Amniotic epithelial cell (primary cell): ENCODE measurements around the gene ZNF184.
A peak's percentile ranks its signal among the peaks of the same experiment; 100 is the strongest.
"Not testable (repeated sequence)": the region's sequence is repeated elsewhere in the genome, so short reads cannot be mapped to it uniquely, and the experiment has no call there.

Experiments
- DNase-seq: peaks from one replicate; pipeline ENCODE4 v3.0.0-alpha.2; 2010; ENCODE audit warnings: low read depth

Gene ZNF184

GRCh38 chr6:27424851-27425250, 48.1 kb downstream of the ZNF184 start:
- DNase-seq = not testable (repeated sequence)

GRCh38 chr6:27422651-27423332, 50.1 kb downstream of the ZNF184 start:
- no peak for DNase-seq

GRCh38 chr6:27419363-27419762, 53.5 kb downstream of the ZNF184 start:
- DNase-seq = no peak

GRCh38 chr6:27415898-27416297, 57.0 kb downstream of the ZNF184 start:
- no peak for DNase-seq

GRCh38 chr6:27414996-27415395, 57.9 kb downstream of the ZNF184 start:
- DNase-seq = no peak

- DNase-seq = no peak
Observed at GRCh38 chr6:27414300-27414699, 58.6 kb downstream of the ZNF184 start.

- no peak for DNase-seq
Observed at GRCh38 chr6:27407153-27407814, 65.6 kb downstream of the ZNF184 start.

GRCh38 chr6:27406085-27406484, 66.8 kb downstream of the ZNF184 start:
- peak; percentile 1 for DNase-seq

- DNase-seq = no peak
Observed at GRCh38 chr6:27400877-27401642, 71.8 kb downstream of the ZNF184 start.
